Hepatocyte (in vitro differentiated cells): ENCODE results near the gene OR1F1. TPM values are rescaled to one million over a fixed set of nuclear protein-coding genes. Genes with fewer than 3 reads are reported as not detected.
A peak's percentile ranks its signal among the peaks of the same experiment; 100 is the strongest.

Experiments
- DNase-seq: peaks from one replicate; pipeline ENCODE4 v3.0.0-alpha.2; 2016; ENCODE audit warnings: low spot score
- H2AFZ ChIP-seq: fragments of 200-600 bp; sonication (generic); 2 replicates; pipeline ENCODE4 v1.6.0; 2016; ENCODE audit warnings: antibody characterized with exemption, mild to moderate bottlenecking
- H3K27ac ChIP-seq: fragments of 200-600 bp; sonication (generic); 2 replicates; pipeline ENCODE4 v1.5.1; 2016; ENCODE audit warnings: mild to moderate bottlenecking
- H3K27me3 ChIP-seq: fragments of 200-600 bp; sonication (generic); 2 replicates; pipeline ENCODE4 v1.6.1; 2016
- H3K36me3 ChIP-seq: fragments of 200-600 bp; sonication (generic); replicated peaks from 2 replicates; pipeline ENCODE4 v1.5.1; 2016; ENCODE audit warnings: low read depth; ENCODE audit not compliant: insufficient read depth
- H3K4me1 ChIP-seq: fragments of 200-600 bp; sonication (generic); 2 replicates; pipeline ENCODE4 v1.5.1; 2016; ENCODE audit warnings: mild to moderate bottlenecking, moderate library complexity; ENCODE audit not compliant: insufficient read depth
- H3K4me2 ChIP-seq: fragments of 200-600 bp; sonication (generic); 2 replicates; pipeline ENCODE4 v1.6.0; 2016
- H3K4me3 ChIP-seq: fragments of 200-600 bp; sonication (generic); 2 replicates; pipeline ENCODE4 v1.5.1; 2016; ENCODE audit warnings: mild to moderate bottlenecking
- H3K79me2 ChIP-seq: fragments of 200-600 bp; sonication (generic); 2 replicates; pipeline ENCODE4 v1.6.0; 2017; ENCODE audit warnings: mild to moderate bottlenecking
- H3K9me2 ChIP-seq: fragments of 200-600 bp; sonication (generic); replicated peaks from 2 replicates; pipeline ENCODE4 v1.6.0; 2017; ENCODE audit warnings: mild to moderate bottlenecking; ENCODE audit not compliant: insufficient read depth
- H3K9me3 ChIP-seq: fragments of 200-600 bp; sonication (generic); 2 replicates; pipeline ENCODE4 v1.5.1; 2016; ENCODE audit warnings: low read depth, mild to moderate bottlenecking
- H4K20me1 ChIP-seq: fragments of 200-600 bp; sonication (generic); 2 replicates; pipeline ENCODE4 v1.6.0; 2016; ENCODE audit warnings: mild to moderate bottlenecking; ENCODE audit not compliant: insufficient read depth, poor library complexity, severe bottlenecking
- EZH2 ChIP-seq: fragments of 200-600 bp; sonication (generic); IDR thresholded peaks from 2 replicates; pipeline ENCODE4 v1.6.1; 2016; ENCODE audit warnings: antibody characterized with exemption, mild to moderate bottlenecking, borderline replicate concordance
- EZH2phosphoT487 ChIP-seq: fragments of 200-600 bp; sonication (generic); IDR thresholded peaks from one replicate; pipeline ENCODE4 v1.6.1; 2018; ENCODE audit warnings: antibody characterized with exemption, mild to moderate bottlenecking, low read depth, moderate library complexity; ENCODE audit not compliant: unreplicated experiment, severe bottlenecking
- WGBS: methylation state at CpG from one replicate; pipeline ENCODE4 v1.1.6; 2016; ENCODE audit warnings: low lambda C conversion rate; ENCODE audit errors: missing lambda C conversion rate; 5-methylcytosine and 5-hydroxymethylcytosine counted together
- polyA plus RNA-seq: library from polyadenylated mRNA; unstranded; fragments of >200 nt; fragmentation: Nextera tagmentation; extraction: Ambion mirVana; gene quantifications from 2 replicates; pipeline ENCODE4 v1.2.1, GENCODE V29; 2016
- total RNA-seq: library from RNA; depleted of rRNA; stranded (reverse); fragments of >200 nt; gene quantifications from 2 replicates; pipeline ENCODE4 v1.2.3, GENCODE V29; 2014
- TF ChIP-seq, protein P1 (sequence below): fragments of 200-600 bp; sonication (generic); IDR thresholded peaks from 2 replicates; pipeline ENCODE4 v1.5.1; 2016; ENCODE audit warnings: antibody characterized with exemption, mild to moderate bottlenecking; ENCODE audit not compliant: poor library complexity

OR1F1 gene
- total and polyA plus RNA-seq, 2 experiments from 2014 or later: not detected

DNA sequence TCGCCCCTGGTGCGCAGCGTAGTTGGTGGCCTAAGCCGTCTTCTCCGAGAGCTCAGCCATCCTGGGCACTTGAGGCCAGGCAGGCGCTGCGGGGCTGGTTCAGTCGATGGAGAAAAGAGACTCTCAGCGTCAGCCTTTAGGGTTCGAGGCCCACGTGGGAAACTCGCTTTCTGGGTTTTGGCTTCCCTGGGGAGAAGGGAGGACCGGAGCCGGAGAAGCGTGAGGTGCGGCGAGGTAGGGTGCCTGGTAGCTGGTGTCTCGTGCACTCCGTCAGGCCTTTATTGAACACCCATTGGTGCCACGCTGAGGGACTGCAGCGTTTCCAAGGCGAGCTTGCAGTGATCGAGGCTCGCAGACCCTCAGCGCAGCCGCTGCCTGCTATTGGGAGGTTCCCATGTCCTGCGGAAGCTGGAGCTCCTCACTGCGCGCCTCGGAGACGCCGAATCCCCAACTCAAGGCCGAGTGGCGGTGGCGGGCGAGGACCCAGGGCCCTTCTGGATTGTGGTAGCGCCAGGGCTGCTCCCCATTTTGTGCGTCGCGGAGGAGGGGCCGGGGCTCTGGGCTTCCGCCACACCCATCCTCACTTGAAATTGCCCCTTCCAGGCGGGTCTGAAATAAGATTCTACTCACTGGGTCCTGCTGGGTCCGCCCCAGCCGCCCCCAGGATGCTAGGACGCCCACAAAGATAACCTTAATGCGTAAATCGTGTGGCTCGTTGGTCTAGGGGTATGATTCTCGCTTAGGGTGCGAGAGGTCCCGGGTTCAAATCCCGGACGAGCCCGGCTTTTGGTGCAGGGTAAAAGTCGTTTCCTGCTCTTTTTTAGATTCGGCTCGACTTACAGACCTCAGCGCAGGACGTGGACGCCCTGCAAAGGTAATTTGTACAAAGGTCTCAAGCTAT is 1.2 kb downstream of the OR1F1 start:
- no peaks in the 10 kb centered on the region for H3K79me2 ChIP-seq
- H3K4me1 ChIP-seq: peaks cover 12% of the 10 kb centered on the region
- peak overlapping the region; percentile 91 for H3K4me2 ChIP-seq
- whole genome bisulfite sequencing: 2% methylated on average over 60 of the region's 61 CpGs
- no peak for TF ChIP-seq EZH2
- TF ChIP-seq EZH2phosphoT487: no peak
- TF ChIP-seq, protein P1, sequence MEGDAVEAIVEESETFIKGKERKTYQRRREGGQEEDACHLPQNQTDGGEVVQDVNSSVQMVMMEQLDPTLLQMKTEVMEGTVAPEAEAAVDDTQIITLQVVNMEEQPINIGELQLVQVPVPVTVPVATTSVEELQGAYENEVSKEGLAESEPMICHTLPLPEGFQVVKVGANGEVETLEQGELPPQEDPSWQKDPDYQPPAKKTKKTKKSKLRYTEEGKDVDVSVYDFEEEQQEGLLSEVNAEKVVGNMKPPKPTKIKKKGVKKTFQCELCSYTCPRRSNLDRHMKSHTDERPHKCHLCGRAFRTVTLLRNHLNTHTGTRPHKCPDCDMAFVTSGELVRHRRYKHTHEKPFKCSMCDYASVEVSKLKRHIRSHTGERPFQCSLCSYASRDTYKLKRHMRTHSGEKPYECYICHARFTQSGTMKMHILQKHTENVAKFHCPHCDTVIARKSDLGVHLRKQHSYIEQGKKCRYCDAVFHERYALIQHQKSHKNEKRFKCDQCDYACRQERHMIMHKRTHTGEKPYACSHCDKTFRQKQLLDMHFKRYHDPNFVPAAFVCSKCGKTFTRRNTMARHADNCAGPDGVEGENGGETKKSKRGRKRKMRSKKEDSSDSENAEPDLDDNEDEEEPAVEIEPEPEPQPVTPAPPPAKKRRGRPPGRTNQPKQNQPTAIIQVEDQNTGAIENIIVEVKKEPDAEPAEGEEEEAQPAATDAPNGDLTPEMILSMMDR: no peak
- H3K9me2 ChIP-seq: no peaks in the 10 kb centered on the region
- H3K27me3 ChIP-seq: peaks cover 75% of the 10 kb centered on the region
- H2AFZ ChIP-seq: peak overlapping the region; percentile 91
- H3K27ac ChIP-seq: no peak overlapping the region
- H3K4me3 ChIP-seq: peak overlapping the region; percentile 73
- H3K36me3 ChIP-seq: no peaks in the 10 kb centered on the region
- no peak for DNase-seq
- no peaks in the 10 kb centered on the region for H4K20me1 ChIP-seq
- no peaks in the 10 kb centered on the region for H3K9me3 ChIP-seq

DNA sequence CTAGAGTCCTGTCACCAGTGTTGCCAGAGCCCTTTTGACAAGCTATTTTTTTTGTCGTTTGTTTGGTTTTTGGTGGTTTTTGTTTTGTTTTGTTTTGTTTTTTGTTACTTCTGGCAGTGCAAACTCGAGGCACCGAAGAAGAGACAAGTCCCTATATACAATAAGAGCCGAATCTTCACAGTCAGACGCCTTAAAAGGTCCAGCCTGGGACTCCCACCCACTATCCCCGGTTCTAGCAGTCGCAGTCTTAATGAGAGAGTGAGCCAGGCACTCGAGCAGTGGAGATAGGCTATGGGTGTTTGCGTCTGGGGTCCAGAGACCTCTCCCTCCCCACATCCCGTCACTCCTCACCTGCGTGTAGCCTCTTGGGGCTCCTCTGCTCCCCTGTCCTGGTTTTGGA is 1.9 kb downstream of the OR1F1 start:
- Histone ChIP-seq H2AFZ (no peak overlapping the region), H4K20me1 (no peaks in the 10 kb centered on the region), H3K4me3 (peak overlapping the region; percentile 73), H3K4me2 (peak overlapping the region; percentile 91), H3K36me3 (no peaks in the 10 kb centered on the region), H3K79me2 (no peaks in the 10 kb centered on the region), H3K27ac (no peak overlapping the region), H3K27me3 (peaks cover 68% of the 10 kb centered on the region), H3K4me1 (peaks cover 12% of the 10 kb centered on the region), H3K9me3 (no peaks in the 10 kb centered on the region), H3K9me2 (no peaks in the 10 kb centered on the region)
- WGBS: 27% methylated on average over 11 of the region's 11 CpGs
- no peak for TF ChIP-seq EZH2phosphoT487
- TF ChIP-seq, protein P1: no peak
- TF ChIP-seq EZH2: no peak
- no peak for DNase-seq

DNA sequence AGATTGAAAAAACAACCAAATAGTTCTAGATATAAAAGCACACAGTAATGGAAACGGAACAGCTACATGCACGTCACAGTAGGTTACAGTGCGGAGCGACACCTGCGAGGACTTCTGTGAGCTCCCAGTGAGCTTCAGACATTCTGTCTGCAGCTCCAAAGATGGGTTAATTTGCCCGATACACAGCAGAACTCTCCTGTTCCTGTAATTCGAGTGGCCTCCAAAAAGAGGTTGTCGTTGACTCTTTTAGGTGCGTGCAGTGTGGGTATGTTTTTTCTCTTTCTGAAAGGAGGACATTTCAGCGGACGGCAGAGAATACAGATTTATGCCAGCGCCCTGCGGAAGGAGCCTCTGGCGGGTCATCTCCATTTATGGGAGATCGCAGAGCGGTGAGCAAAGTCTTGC is 2.9 kb downstream of the OR1F1 start:
- Histone ChIP-seq H3K4me3 (no peak overlapping the region), H3K36me3 (no peaks in the 10 kb centered on the region), H3K27me3 (peaks cover 64% of the 10 kb centered on the region), H3K9me3 (no peaks in the 10 kb centered on the region), H3K9me2 (no peaks in the 10 kb centered on the region), H3K4me1 (peaks cover 12% of the 10 kb centered on the region), H2AFZ (peak overlapping the region; percentile 45), H3K4me2 (peak overlapping the region; percentile 71), H3K27ac (no peak overlapping the region), H3K79me2 (no peaks in the 10 kb centered on the region), H4K20me1 (no peaks in the 10 kb centered on the region)
- no peak for DNase-seq
- no peak for TF ChIP-seq EZH2phosphoT487
- TF ChIP-seq EZH2: peak; percentile 47
- TF ChIP-seq, protein P1: no peak
- WGBS: 4% methylated on average over 16 of the region's 16 CpGs
